ENCODE results near the gene SBF1. TPM values are rescaled to one million over a fixed set of nuclear protein-coding genes. Genes with fewer than 3 reads are reported as not detected.

Gene SBF1
- total and polyA plus RNA-seq, 2 of the 13 experiments (the other 11 are each of a cell fraction or from before 2014, with no cell fraction given): 31.7 to 40.9 TPM

- Histone ChIP-seq H3K4me2 (ENCODE audit: low read depth, low read length) (no peak overlapping the region), H3K36me3 (replicated peaks in 1 of 2; ENCODE audit: control insufficient read depth in 1 of 2, insufficient read depth in 2 of 2, low read length in 2 of 2) (peaks cover 59 to 79% of the 10 kb centered on the region in 2 experiments), H3K9ac (ENCODE audit: insufficient read depth, low read depth, low read length) (no peak overlapping the region), H3K4me1 (ENCODE audit: insufficient read depth, low read length) (no peaks in the 10 kb centered on the region), H2AFZ (ENCODE audit: low read length) (no peak overlapping the region), H4K20me1 (ENCODE audit: insufficient read depth, low read length) (peaks cover 3% of the 10 kb centered on the region; the same call in 1 of the 2 replicates), H3K27me3 (ENCODE audit: control insufficient read depth in 1 of 2, insufficient read depth in 2 of 2, low read length in 2 of 2) (no peaks in the 10 kb centered on the region), H3K9me3 (ENCODE audit: low read length) (no peaks in the 10 kb centered on the region), H3K27ac (ENCODE audit: extremely low read length, insufficient read depth, low read length) (no peak overlapping the region), H3K4me3 (replicated peaks in 1 of 3; ENCODE audit: insufficient read depth in 1 of 3, low read depth in 2 of 3, low read length in 3 of 3) (no peak overlapping the region), H3K79me2 (ENCODE audit: insufficient read depth, low read length) (peaks cover under 1% of the 10 kb centered on the region)
- TF ChIP-seq AFF4 (CRISPR knock-in tag; IDR thresholded peaks at IDR 0.05) (no peak), POLR2AphosphoS5 (IDR thresholded peaks at IDR 0.05; ENCODE audit: low read depth, low read length) (peak; percentile 21; the same call in 1 of the 2 replicates), ZNF737 (CRISPR knock-in tag; IDR thresholded peaks at IDR 0.05; ENCODE audit: borderline replicate concordance) (no peak), RBM22 (optimal IDR thresholded peaks at IDR 0.05; ENCODE audit: low read length) (peak; percentile 53)
- FAIRE-seq (no peak), DNase-seq (ENCODE audit: low spot score) (no peak), ATAC-seq (no peak)
- in situ Hi-C loops (cut with HindIII; ENCODE audit: extremely low pct_ligation_motif_present, low pct_unique_long_range_greater_than_20kb) (no loop called here), intact Hi-C loops (cut with micrococcal nuclease; ENCODE audit: unreplicated experiment) (no loop called here)
- 98% methylated on average over 14 of the region's 14 CpGs for WGBS (ENCODE audit: low lambda C conversion rate)
- ChIA-PET CTCF (ENCODE audit: low intra/inter-chr PET ratio, low total read pairs) (no interaction called here), POLR2A (no interaction called here)
- no TSS peak for BruUV-seq (replicated peaks)
These were observed 52.8 kb downstream of the SBF1 start for GRCh38 chr22:50422046-50422445.

GRCh38 chr22:50420581-50420980 lies 54.3 kb downstream of the SBF1 start:
- Histone ChIP-seq H2AFZ (ENCODE audit: low read length) (no peak overlapping the region), H3K9me3 (ENCODE audit: low read length) (no peaks in the 10 kb centered on the region), H3K4me2 (ENCODE audit: low read depth, low read length) (no peak overlapping the region), H3K4me1 (ENCODE audit: insufficient read depth, low read length) (no peaks in the 10 kb centered on the region), H3K27me3 (ENCODE audit: control insufficient read depth in 1 of 2, insufficient read depth in 2 of 2, low read length in 2 of 2) (no peaks in the 10 kb centered on the region), H3K9ac (ENCODE audit: insufficient read depth, low read depth, low read length) (no peak overlapping the region), H4K20me1 (ENCODE audit: insufficient read depth, low read length) (peaks cover 3% of the 10 kb centered on the region; the same call in 1 of the 2 replicates), H3K79me2 (ENCODE audit: insufficient read depth, low read length) (no peaks in the 10 kb centered on the region), H3K36me3 (replicated peaks in 1 of 2; ENCODE audit: control insufficient read depth in 1 of 2, insufficient read depth in 2 of 2, low read length in 2 of 2) (peaks cover 63 to 83% of the 10 kb centered on the region in 2 experiments), H3K27ac (ENCODE audit: extremely low read length, insufficient read depth, low read length) (no peak overlapping the region), H3K4me3 (replicated peaks in 1 of 3; ENCODE audit: insufficient read depth in 1 of 3, low read depth in 2 of 3, low read length in 3 of 3) (no peak overlapping the region)
- WGBS (ENCODE audit: low lambda C conversion rate): 98% methylated on average over 12 of the region's 12 CpGs
- no TSS peak for BruUV-seq (replicated peaks)
- DNase-seq (ENCODE audit: low spot score): no peak
- in situ Hi-C loops (cut with HindIII; ENCODE audit: extremely low pct_ligation_motif_present, low pct_unique_long_range_greater_than_20kb): no loop called here
- intact Hi-C loops (cut with micrococcal nuclease; ENCODE audit: unreplicated experiment): no loop called here
- ChIA-PET CTCF (ENCODE audit: low intra/inter-chr PET ratio, low total read pairs) (no interaction called here), POLR2A (no interaction called here)
- ATAC-seq: no peak
- FAIRE-seq: no peak
- no peak for TF ChIP-seq SPEN (CRISPR knock-in tag; IDR thresholded peaks at IDR 0.05; ENCODE audit: low read depth)
- TF ChIP-seq ZNF768 (CRISPR knock-in tag; IDR thresholded peaks at IDR 0.05): no peak
- no peak for TF ChIP-seq ZNF567 (CRISPR knock-in tag; IDR thresholded peaks at IDR 0.05; ENCODE audit: borderline replicate concordance)
- no peak for TF ChIP-seq ZNF616 (CRISPR knock-in tag; IDR thresholded peaks at IDR 0.05; ENCODE audit: low read depth)
- TF ChIP-seq REXO4 (CRISPR knock-in tag; IDR thresholded peaks at IDR 0.05; ENCODE audit: borderline replicate concordance): no peak
- TF ChIP-seq PBX3 (CRISPR knock-in tag; IDR thresholded peaks at IDR 0.05; ENCODE audit: borderline replicate concordance): no peak

All from HepG2 (cell line).